GM12865 (cell line): ENCODE results near the gene UBA7.
"Not testable (repeated sequence)": the region's sequence is repeated elsewhere in the genome, so short reads cannot be mapped to it uniquely, and the experiment has no call there.

ENCODE experiments used
- DNase-seq: peaks from one replicate; pipeline ENCODE4 v3.0.0; 2010; ENCODE audit warnings: low read depth
- H3K4me3 ChIP-seq: 2 replicates; pipeline ENCODE4 v1.5.1; 2011; ENCODE audit warnings: mild to moderate bottlenecking, low read depth, low read length, control low read depth
- TF ChIP-seq, protein P1 (sequence below): IDR thresholded peaks from 2 replicates; pipeline ENCODE4 v1.5.1; 2011; ENCODE audit warnings: low read length, control low read depth, low read depth, inconsistent platforms; ENCODE audit not compliant: insufficient read depth; ENCODE audit errors: missing control alignments

Gene UBA7

DNA sequence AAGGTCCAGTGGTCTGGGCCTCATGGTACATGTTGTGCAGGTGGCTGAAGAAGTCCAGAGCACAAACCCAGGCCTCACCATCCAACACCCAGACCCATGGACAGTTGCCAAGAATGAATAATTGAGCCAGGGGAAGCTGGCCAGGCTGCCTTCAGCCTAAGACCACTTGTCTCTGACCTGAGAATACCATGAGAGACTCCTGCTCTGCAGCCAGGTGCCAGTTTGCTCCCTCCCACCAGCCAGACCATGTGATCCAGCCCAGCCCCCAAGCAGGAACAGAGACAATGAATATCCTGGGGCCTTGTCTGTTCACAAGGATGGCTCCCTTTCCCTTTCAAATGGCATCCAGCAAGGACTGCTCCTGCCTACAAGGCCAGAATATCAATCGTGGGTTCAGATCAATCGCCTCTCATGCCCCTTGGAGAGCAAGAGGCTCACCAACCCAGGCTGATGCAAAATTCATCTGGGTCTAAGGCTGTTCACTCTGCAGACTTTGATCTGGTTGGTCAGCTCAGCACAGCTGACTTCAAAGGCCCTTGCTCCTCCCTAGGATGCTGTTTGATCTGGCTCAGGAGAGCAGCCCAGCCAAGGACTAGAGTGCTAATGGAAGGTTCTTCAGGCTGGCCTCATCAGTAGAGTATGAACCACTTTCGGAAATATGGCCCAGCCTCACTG is 29.2 kb upstream of the UBA7 start:
- TF ChIP-seq, protein P1, sequence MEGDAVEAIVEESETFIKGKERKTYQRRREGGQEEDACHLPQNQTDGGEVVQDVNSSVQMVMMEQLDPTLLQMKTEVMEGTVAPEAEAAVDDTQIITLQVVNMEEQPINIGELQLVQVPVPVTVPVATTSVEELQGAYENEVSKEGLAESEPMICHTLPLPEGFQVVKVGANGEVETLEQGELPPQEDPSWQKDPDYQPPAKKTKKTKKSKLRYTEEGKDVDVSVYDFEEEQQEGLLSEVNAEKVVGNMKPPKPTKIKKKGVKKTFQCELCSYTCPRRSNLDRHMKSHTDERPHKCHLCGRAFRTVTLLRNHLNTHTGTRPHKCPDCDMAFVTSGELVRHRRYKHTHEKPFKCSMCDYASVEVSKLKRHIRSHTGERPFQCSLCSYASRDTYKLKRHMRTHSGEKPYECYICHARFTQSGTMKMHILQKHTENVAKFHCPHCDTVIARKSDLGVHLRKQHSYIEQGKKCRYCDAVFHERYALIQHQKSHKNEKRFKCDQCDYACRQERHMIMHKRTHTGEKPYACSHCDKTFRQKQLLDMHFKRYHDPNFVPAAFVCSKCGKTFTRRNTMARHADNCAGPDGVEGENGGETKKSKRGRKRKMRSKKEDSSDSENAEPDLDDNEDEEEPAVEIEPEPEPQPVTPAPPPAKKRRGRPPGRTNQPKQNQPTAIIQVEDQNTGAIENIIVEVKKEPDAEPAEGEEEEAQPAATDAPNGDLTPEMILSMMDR: no peak
- no peak overlapping the region for H3K4me3 ChIP-seq
- no peak for DNase-seq

DNA sequence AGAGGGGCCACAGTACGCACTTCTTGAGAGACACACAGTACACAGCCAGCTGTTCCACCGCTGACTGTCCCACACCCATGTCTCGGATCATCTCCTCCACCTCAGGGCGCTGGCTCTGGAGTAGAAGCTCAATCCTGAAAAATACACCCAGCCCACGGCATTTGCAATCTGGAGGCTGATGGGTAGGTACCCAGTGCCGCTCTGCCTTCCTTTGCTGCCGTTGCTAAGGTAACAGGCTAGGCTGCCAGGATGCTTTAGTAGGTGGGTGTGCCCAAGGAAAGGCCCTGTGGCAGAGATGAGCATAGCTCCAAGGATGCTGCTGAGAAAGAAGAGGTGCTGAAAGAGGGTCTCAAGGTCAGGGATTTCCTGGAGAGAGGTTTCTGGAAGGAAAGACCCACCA is 28.1 kb upstream of the UBA7 start:
- TF ChIP-seq, protein P1: no peak

DNA sequence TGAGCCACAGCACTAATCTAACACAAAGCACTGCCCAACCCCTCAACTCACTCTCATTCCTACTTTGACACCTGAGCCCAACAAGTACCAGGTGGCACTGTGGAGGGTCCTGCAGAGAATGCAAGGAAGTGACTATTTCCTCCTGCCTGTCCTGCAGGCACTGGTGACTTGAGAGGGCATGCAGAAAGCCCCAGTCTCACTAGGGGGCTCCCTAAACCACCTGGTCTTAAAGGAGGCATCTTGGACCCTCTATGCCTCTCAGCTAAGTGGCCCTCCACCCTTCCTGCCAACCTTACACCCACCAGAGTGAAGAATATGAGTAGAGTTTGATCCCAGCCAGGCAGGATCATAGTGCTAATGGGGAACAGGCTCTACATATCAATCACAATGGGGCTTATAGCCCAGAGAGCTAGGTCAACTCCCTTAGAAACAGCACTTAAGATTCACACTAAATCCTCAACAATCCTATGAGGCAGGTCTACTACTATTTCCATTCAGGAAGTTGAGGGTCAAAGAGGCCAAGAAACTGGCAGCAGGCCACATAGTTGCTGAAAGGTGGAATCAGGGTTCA is 27.5 kb upstream of the UBA7 start:
- peak; percentile 39 for DNase-seq
- TF ChIP-seq, protein P1: peak; percentile 41
- H3K4me3 ChIP-seq: no peak overlapping the region

More for the DNA sequence above, 28.1 kb upstream of the UBA7 start:
- no peak for DNase-seq
- no peak overlapping the region for H3K4me3 ChIP-seq

DNA sequence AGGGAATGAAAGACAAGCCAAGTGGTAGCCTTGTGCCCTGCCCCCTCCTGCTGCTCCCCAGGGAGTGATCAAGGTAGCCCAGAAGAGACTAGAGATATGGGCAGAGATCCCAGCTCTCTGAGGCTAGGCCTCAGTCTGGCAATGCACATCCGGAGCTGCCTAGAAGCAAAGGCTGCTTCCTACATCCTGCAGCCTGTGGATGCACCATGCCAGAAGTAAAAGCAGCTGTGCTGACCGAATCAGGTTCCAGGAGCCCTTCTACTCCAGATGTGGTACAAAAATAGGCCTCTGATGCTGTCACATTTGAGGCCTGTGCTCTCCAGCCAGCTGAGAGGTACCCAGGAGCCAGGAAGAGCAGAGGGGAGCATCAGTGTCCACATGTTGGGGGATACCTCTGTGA is 26.6 kb upstream of the UBA7 start:
- no peak overlapping the region for H3K4me3 ChIP-seq
- TF ChIP-seq, protein P1: no peak
- DNase-seq: no peak

DNA sequence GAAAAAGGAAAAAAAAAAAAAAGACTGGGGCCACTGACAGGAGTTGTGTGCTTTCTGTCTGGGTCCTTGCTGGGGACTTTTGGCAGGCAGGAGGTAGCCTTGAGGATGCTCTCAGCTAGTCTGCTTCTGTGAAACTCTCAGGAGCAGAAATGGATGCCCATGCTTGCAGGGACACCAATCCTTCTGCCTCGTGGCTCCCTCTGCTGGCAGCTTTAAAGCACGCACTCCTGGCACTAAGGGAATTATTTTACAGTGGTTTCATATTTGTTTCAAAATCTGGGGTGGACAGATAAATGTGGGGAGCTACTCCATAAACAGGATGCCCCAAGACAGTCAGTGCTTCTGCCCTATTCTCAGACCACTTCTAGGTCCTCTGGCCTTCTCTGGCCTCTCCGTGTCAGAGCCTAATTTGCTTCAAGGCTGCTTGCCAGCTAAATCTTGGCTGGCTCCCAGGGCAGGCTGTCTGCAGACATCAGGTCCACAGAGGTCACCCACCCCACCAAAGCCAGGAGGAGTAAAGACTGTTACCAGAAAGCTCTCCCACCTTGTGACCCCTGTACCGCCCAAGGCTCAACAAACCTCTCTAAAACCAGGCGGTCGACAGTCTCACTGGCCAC is 25.5 kb upstream of the UBA7 start:
- peak; percentile 87 for DNase-seq
- TF ChIP-seq, protein P1: peak; percentile 84

DNA sequence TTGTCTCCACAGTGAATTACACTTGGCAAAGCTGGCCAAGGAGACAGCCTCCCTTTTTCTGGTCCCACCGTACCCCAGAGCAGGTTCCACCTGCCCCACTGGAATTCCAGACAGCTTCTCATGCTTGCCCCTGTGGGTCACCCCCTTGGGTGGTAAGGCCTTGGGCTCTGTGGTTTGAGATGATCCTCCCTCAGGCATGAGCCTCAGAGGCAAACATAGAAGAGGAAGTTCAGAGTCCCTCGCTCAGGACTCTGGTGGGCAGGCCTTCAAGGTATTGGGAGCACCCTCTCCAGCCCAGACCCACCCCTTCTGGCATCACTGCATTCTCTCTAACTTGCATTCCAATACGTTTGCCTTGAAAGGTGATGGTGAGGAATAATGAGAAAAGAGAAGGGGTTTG is 17.6 kb upstream of the UBA7 start:
- TF ChIP-seq, protein P1: no peak
- no peak overlapping the region for H3K4me3 ChIP-seq
- DNase-seq: no peak

More for the DNA sequence above, 25.5 kb upstream of the UBA7 start:
- H3K4me3 ChIP-seq: no peak overlapping the region

DNA sequence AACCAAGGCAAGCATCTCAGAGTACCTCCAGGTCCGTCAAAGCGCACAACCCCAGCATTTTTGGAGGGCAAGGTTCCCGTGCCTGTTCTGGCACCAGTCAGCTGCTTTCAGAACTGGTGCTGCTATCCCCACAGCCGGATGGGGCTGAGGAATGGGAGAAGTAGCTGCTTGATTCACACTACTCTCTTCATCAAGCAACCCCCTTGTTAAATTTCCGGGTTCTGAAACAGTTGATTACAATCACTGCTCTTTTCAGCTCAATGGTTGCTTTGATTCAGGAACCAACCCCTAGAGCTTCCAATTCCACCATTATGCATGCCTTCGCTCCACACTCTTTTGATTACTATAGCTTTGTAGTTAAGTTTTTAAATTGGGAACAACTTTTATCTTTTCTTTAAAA is 12.3 kb upstream of the UBA7 start:
- DNase-seq: no peak
- no peak overlapping the region for H3K4me3 ChIP-seq
- TF ChIP-seq, protein P1: no peak

DNA sequence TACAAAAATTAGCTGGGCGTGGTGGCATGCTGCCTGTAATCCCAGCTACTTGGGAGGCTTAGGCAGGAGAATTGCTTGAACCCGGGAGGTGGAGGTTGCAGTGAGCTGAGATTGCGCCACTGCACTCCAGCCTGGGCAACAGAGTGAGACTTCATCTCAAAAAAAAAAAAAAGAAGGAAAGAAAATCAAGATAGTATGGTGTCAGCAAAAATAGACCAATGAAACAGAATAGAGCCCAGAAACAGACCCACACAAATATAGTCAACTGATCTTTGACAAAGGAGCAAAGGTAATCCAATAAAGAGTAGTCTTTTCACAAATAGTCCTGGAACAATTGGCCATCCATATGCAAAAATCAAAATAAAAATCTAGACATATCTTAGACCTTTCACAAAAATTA is 9.4 kb upstream of the UBA7 start:
- not testable (repeated sequence) for H3K4me3 ChIP-seq, DNase-seq
